WERI-Rb-1 (cell line): Measurements from ENCODE around the gene SMIM20.

ENCODE experiments used
- DNase-seq: peaks from one replicate; pipeline ENCODE4 v3.0.0-alpha.2; 2020
- H3K27ac ChIP-seq: fragments of 250-450 bp; sonication (Bioruptor Pico); 2 replicates; pipeline ENCODE4 v1.5.1; 2020; ENCODE audit warnings: mild to moderate bottlenecking, moderate library complexity
- H3K27me3 ChIP-seq: fragments of 250-450 bp; sonication (Bioruptor Pico); 2 replicates; pipeline ENCODE4 v1.5.1; 2021; ENCODE audit warnings: mild to moderate bottlenecking, low read depth, moderate library complexity; ENCODE audit not compliant: insufficient read depth, severe bottlenecking
- H3K36me3 ChIP-seq: fragments of 250-450 bp; sonication (Bioruptor Pico); 2 replicates; pipeline ENCODE4 v1.5.1; 2020; ENCODE audit warnings: mild to moderate bottlenecking, moderate library complexity
- H3K4me3 ChIP-seq: 2 replicates; pipeline ENCODE4 v1.5.1; 2011; ENCODE audit warnings: low read depth, mild to moderate bottlenecking, control low read depth, low read length
- H3K9me3 ChIP-seq: fragments of 250-450 bp; sonication (Bioruptor Pico); 2 replicates; pipeline ENCODE4 v1.5.1; 2021; ENCODE audit warnings: mild to moderate bottlenecking, moderate library complexity; ENCODE audit not compliant: severe bottlenecking
- TF ChIP-seq, protein P1 (sequence below): IDR thresholded peaks from 2 replicates; pipeline ENCODE4 v1.5.1; 2011; ENCODE audit warnings: low read depth, mild to moderate bottlenecking, control low read depth, inconsistent platforms, low read length

SMIM20 gene

DNA sequence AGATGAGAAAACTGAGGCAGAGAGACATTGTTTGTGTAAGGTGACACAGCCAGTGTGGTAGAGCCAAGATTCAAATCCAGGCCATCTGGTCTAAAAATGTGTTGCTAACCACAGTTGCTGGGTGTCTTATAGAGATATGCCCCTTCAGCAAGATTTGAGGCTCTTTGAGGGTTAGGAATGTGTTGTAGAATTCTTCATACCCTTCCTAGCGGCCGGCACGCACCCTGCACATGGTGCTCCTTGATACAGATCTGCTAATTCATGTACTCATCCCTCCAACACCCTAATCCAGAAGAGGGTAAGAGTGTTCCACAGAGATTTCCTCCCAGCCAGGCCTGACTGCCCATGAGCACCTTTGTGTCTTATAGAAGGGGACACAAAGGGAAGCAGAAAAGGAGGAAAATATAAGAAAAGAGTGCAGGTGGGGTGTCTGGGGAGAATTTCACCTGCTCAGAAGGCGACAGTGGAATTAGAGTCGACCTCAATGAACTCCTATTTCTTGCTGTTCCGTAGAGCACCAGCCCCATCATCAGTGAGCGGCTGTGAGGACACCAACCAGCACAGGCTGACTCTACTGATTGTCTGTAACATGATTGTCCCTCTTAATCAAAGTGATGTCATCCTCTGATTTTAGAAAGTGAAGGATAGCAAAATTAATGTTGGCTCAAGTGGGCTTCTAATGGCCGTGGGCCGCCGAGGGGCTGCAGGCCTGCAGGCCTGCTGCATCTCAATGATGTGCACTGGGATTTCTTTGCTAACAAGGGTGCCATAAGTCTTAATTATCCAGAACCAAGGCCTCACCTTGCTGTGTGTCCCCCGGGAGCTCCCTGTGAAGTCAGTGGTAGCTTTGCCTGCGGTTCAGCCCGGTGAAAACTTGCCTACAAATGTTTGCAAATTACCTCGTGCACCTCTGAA, 24.2 kb upstream of the SMIM20 start:
- Histone ChIP-seq H3K27me3 (no peaks in the 10 kb centered on the region), H3K27ac (no peak overlapping the region), H3K4me3 (no peak overlapping the region), H3K9me3 (peaks cover 4% of the 10 kb centered on the region), H3K36me3 (no peaks in the 10 kb centered on the region)
- DNase-seq, result no peak
- TF ChIP-seq, protein P1, sequence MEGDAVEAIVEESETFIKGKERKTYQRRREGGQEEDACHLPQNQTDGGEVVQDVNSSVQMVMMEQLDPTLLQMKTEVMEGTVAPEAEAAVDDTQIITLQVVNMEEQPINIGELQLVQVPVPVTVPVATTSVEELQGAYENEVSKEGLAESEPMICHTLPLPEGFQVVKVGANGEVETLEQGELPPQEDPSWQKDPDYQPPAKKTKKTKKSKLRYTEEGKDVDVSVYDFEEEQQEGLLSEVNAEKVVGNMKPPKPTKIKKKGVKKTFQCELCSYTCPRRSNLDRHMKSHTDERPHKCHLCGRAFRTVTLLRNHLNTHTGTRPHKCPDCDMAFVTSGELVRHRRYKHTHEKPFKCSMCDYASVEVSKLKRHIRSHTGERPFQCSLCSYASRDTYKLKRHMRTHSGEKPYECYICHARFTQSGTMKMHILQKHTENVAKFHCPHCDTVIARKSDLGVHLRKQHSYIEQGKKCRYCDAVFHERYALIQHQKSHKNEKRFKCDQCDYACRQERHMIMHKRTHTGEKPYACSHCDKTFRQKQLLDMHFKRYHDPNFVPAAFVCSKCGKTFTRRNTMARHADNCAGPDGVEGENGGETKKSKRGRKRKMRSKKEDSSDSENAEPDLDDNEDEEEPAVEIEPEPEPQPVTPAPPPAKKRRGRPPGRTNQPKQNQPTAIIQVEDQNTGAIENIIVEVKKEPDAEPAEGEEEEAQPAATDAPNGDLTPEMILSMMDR, result no peak

DNA sequence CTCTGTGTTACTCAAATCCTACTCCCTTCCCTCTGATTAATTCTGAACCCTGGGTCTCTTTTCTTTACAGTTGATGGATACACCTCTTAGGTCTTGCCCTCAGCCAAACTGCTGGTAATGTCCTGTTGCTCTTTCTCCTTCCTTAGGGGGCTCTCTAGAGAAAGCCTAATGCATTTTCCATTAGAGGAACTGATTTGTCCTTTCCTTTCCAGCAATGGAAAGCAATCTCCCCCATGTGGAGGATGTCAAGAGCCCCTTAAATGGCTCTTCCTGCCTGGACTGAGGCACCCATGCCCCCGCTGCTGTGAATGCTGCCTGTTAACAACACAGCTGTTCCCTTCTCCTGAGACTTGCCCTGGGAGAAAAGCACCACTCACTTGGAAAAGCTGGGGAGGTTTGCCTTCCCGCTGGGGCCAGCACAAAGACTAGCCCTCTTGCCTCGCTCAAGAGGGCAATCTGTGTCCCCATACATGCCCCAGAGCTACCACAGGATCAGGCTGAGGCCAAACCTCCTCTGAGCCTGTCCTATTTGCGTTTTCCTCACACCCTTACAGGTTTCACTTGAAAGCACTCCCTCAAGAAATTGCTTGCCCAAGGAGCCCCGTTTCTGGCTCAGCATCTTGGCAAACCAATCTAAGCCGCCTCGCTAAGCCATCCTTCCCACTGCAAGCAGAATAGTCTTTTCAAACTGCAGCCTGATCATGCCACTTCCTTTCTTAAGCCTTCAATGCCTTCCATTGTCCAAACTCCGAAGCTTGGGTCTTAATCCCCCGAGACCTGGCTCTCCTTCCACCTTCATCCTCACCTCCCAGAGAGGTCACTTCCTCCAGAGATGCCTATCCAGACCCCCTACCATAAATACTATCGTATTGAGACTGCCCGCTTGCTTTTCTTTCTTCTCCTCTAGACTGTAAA, 23.2 kb upstream of the SMIM20 start:
- TF ChIP-seq, protein P1, result no peak
- Histone ChIP-seq H3K4me3 (no peak overlapping the region), H3K36me3 (no peaks in the 10 kb centered on the region), H3K27ac (no peak overlapping the region; the same call in 1 of the 2 replicates), H3K9me3 (peaks cover 4% of the 10 kb centered on the region), H3K27me3 (no peaks in the 10 kb centered on the region)
- no peak for DNase-seq

DNA sequence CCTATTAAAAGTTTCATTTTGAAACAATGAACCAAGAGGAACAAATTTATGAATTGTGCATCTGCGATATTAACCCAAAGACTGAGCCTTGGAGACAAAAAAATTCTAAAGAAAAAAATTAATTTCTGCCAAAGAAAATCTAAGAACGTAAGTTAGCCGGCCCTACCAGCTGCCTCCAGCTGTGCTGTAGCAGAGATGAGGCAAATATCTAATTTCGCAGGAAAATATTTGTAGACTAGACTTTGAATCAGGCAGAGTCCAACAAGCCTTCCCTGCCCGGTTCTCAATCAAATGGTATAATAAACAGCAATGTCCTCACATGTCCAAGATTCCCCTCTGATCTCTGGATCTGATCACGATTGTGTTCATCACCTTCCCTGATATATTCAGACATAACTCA, 21.2 kb upstream of the SMIM20 start:
- no peaks in the 10 kb centered on the region for H3K27me3 ChIP-seq
- no peak overlapping the region for H3K4me3 ChIP-seq
- no peaks in the 10 kb centered on the region for H3K36me3 ChIP-seq
- no peak for DNase-seq
- no peak overlapping the region for H3K27ac ChIP-seq
- H3K9me3 ChIP-seq, result peaks cover 4% of the 10 kb centered on the region
- TF ChIP-seq, protein P1, result no peak

DNA sequence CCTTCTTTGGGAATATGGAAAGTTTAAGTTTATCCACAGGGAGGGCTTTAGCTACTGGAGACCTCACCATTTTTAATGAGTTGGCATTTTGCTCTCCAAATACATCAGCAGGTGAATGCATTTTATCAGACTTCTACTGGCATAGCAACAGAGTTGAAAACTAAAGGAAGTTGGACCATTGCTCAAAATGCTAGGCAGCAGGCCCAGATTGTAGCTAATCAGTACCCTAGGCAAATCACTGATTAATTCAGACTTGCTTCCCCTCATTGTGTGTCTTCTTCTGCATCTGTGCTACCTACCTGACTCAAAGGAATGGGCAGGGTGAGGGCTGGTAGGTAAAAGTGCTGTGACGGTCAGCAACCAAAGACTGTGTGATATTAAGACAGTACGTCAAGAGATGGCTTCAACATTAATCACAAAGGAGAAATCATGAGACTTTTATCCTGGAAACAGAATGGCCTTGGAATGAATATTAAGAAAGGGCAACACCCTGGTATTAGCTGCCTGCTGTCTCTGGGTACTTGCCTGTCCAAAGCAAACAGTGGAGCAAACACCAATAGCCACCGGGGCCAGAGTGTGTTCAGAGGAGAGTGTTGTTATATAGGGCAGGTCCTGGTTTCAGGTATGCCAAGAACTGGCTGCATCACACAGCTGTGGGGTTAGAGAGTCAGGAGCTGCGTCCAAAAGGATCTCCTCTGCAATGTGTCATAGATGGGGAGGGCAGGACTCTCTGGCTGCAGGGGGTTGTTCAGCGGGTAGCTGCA, 17.1 kb upstream of the SMIM20 start:
- Histone ChIP-seq H3K27ac (no peak overlapping the region), H3K4me3 (no peak overlapping the region), H3K27me3 (no peaks in the 10 kb centered on the region), H3K9me3 (no peaks in the 10 kb centered on the region), H3K36me3 (no peaks in the 10 kb centered on the region)
- no peak for DNase-seq
- TF ChIP-seq, protein P1, result no peak

DNA sequence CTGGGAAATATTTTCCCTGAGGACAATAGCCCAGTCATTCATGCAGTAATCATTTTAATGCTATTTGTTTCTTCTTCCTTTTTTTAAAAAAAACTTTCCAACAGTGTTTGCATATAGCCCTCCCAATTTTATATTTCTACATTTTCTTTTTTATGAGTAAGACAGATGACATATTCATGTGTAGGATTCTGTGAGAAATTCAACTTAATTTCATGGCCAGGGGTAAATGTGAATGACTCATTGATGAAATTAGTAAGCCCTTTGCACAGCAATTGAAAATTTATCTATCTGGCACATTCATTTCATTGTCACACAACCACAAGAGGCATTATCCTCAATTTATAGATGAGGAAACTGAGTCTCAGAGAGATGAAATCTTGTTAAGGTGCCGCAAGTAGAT, 13.7 kb upstream of the SMIM20 start:
- no peaks in the 10 kb centered on the region for H3K9me3 ChIP-seq
- TF ChIP-seq, protein P1, result no peak
- no peaks in the 10 kb centered on the region for H3K27me3 ChIP-seq
- H3K36me3 ChIP-seq, result no peaks in the 10 kb centered on the region
- H3K27ac ChIP-seq, result peak overlapping the region; percentile 95
- DNase-seq, result no peak
- no peak overlapping the region for H3K4me3 ChIP-seq
